ENCODE measurements around the gene ARSB. TPM values are rescaled to one million over a fixed set of nuclear protein-coding genes. Genes with fewer than 3 reads are reported as not detected.

Gene ARSB
- polyA plus RNA-seq, 2 of the 4 experiments (the other 2 are of a cell fraction): 8.4 to 13.4 TPM

- ChIA-PET CTCF (interaction anchor here (0.6 to 1.6 kb wide), 4 partner anchors 8 to 958 kb away, joined by 3 to 6 read pairs (median 4); no protein-coding TSS in a partner anchor), POLR2A (no interaction called here)
These were observed 229.2 kb downstream of the ARSB start for GRCh38 chr5:78755822-78756429.

DNA sequence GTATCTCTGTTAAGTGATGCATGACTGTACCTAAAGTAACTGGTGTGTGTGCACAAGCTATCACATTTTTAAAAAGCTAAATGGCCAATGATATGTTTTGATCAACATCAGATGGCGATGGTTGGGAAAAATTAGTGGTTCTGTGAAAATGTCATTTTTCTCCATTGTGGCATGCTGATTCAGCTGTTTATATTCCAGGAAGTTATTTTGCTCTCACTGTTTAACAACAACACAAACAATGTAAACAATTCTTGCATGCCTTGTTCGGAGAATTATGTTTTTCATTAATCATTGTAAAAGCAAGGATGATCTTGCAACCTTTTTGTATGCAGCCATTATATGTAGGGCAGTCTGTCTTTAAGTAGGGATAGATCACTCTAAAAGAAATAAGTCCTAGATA lies 230.5 kb downstream of the ARSB start:
- ChIA-PET POLR2A (no interaction called here), CTCF (interaction anchor here (1.1 kb wide), 1 partner anchor 46 kb away, joined by 3 read pairs; no protein-coding TSS in a partner anchor)
- WGBS (ENCODE audit: missing lambda C conversion rate): 12% methylated on average over 2 of the region's 2 CpGs
- Histone ChIP-seq H3K9me3 (no peaks in the 10 kb centered on the region), H3K4me2 (0 out of 3 replicates have a peak overlapping the region, but pooled peaks have one; percentile 5), H3K4me3 (no peak overlapping the region), H3K27ac (peak overlapping the region in 1 of 2 experiments; percentile 46; a peak in 1 of 6 replicates), H3K4me1 (peaks cover 61% of the 10 kb centered on the region)
- FAIRE-seq (no peak), DNase-seq (ENCODE audit: low read depth in 1 of 2, low spot score in 1 of 2) (no peak), ATAC-seq (no peak)
- TF ChIP-seq MAFK (IDR thresholded peaks at IDR 0.05; ENCODE audit: partially characterized antibody) (peak; percentile 94), EP300 (IDR thresholded peaks at IDR 0.05) (no peak)

More at GRCh38 chr5:78755822-78756429, 229.2 kb downstream of the ARSB start:
- Histone ChIP-seq H3K4me1 (peaks cover 61% of the 10 kb centered on the region), H3K4me2 (peak overlapping the region; percentile 63), H3K4me3 (no peak overlapping the region), H3K9me3 (no peaks in the 10 kb centered on the region), H3K27ac (peak overlapping the region; percentile 24 to 76; a peak in 3 of 6 replicates)
- 58% methylated on average over 2 of the region's 2 CpGs for WGBS (ENCODE audit: missing lambda C conversion rate)
- DNase-seq (ENCODE audit: low read depth in 1 of 2, low spot score in 1 of 2) (no peak), FAIRE-seq (no peak), ATAC-seq (no peak; a peak in 1 of 6 replicates)
- TF ChIP-seq EP300 (IDR thresholded peaks at IDR 0.05) (no peak), FOSL2 (IDR thresholded peaks at IDR 0.05) (no peak), FOSL2 (CRISPR knock-in tag; IDR thresholded peaks at IDR 0.05) (no peak), CBX2 (IDR thresholded peaks at IDR 0.05; ENCODE audit: borderline replicate concordance, low read depth) (no peak), HMGXB4 (CRISPR knock-in tag; IDR thresholded peaks at IDR 0.05; ENCODE audit: borderline replicate concordance) (no peak), HDAC2 (IDR thresholded peaks at IDR 0.05) (no peak), RCOR1 (IDR thresholded peaks at IDR 0.05; ENCODE audit: low read depth, low read length) (no peak), CHD2 (IDR thresholded peaks at IDR 0.05; ENCODE audit: low read length, partially characterized antibody) (no peak), TFCP2L1 (CRISPR knock-in tag; IDR thresholded peaks at IDR 0.05) (no peak), ELK1 (IDR thresholded peaks at IDR 0.05; ENCODE audit: low read depth, low read length) (no peak), SMC3 (IDR thresholded peaks at IDR 0.05) (no peak), CBX8 (IDR thresholded peaks at IDR 0.05) (no peak), ZC3H11A (IDR thresholded peaks at IDR 0.05) (no peak), HOXB5 (CRISPR knock-in tag; IDR thresholded peaks at IDR 0.05) (no peak), NR3C1 (IDR thresholded peaks at IDR 0.05) (no peak)

DNA sequence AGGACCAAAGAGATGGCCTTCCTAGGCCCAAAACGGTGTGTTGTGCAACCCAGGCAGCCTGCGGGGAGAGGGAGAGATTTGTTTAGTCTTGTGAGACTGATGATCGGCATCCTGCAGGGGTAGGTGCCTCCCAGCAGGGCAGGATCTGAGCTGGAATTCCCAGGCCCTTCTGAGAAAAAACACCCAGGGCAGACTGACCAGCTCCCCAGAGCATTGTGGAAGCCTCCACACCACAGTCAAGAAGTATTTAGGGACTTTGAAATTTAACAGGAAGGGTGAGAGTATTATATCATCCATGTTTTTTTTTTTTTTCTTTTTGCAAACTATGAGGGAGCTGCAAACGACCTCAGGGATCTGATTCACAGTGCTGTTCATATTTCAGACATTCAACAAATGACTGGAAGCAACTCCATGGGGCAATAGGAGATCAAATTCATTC lies 232.0 kb downstream of the ARSB start:
- ATAC-seq (peak; percentile 26 to 31; a peak in 1 of 6 replicates), DNase-seq (ENCODE audit: low read depth in 1 of 2, low spot score in 1 of 2) (peak in 1 of 2 experiments; percentile 27), FAIRE-seq (no peak)
- no peak for TF ChIP-seq CTCF (IDR thresholded peaks at IDR 0.05)
- TF ChIP-seq BCL3 (IDR thresholded peaks at IDR 0.05): no peak
- TF ChIP-seq ZC3H11A (IDR thresholded peaks at IDR 0.05): no peak
- TF ChIP-seq CEBPB (IDR thresholded peaks at IDR 0.05): peak; percentile 27 to 78; a peak in 3 of 4 replicates
- TF ChIP-seq MAZ (IDR thresholded peaks at IDR 0.05; ENCODE audit: borderline replicate concordance, low read depth, low read length): no peak
- TF ChIP-seq POLR2A (IDR thresholded peaks at IDR 0.05; ENCODE audit: low read length): no peak
- Histone ChIP-seq H3K4me1 (peaks cover 55% of the 10 kb centered on the region), H3K9me3 (no peaks in the 10 kb centered on the region), H3K27ac (peak overlapping the region; percentile 34 to 80; a peak in 5 of 6 replicates), H3K4me2 (peak overlapping the region; percentile 19; the same call in 1 of the 3 replicates), H3K4me3 (no peak overlapping the region)
- CTCF ChIA-PET: interaction anchor here (0.6 to 1.1 kb wide), 3 partner anchors 20 to 76 kb away, joined by 3 read pairs; no protein-coding TSS in a partner anchor
- 33% methylated on average over 4 of the region's 4 CpGs for WGBS (ENCODE audit: missing lambda C conversion rate)
- POLR2A ChIA-PET: interaction anchor here (0.6 kb wide), 2 partner anchors 22 to 106 kb away, joined by 3 read pairs; no protein-coding TSS in a partner anchor

Data from A549 (cell line).